ENCODE data around the gene HSPE1. TPM values are rescaled to one million over a fixed set of nuclear protein-coding genes. Genes with fewer than 3 reads are reported as not detected.
"Not testable (repeated sequence)": the region's sequence is repeated elsewhere in the genome, so short reads cannot be mapped to it uniquely, and the experiment has no call there.

The HSPE1 gene
- polyA plus RNA-seq, 1 experiment: 22.0 TPM

- no peak for TF ChIP-seq CTCF (IDR thresholded peaks at IDR 0.05; ENCODE audit: insufficient read depth, low read depth, low read length)
- Histone ChIP-seq H3K27me3 (ENCODE audit: control insufficient read depth, insufficient read depth, low read length) (no peaks in the 10 kb centered on the region), H3K36me3 (ENCODE audit: control insufficient read depth, insufficient read depth, low read length) (peaks cover 6% of the 10 kb centered on the region), H3K4me3 (ENCODE audit: low read depth, low read length) (no peak overlapping the region)
- ChIA-PET CTCF (no interaction called here), POLR2A (no interaction called here)
- no peak for DNase-seq (ENCODE audit: low read depth)
These were observed 39.6 kb downstream of the HSPE1 start for GRCh38 chr2:197539734-197540133.

GRCh38 chr2:197543206-197543605 is 43.0 kb downstream of the HSPE1 start:
- CTCF ChIA-PET: no interaction called here
- Histone ChIP-seq H3K4me3 (ENCODE audit: low read depth, low read length) (no peak overlapping the region), H3K27me3 (ENCODE audit: control insufficient read depth, insufficient read depth, low read length) (no peaks in the 10 kb centered on the region), H3K36me3 (ENCODE audit: control insufficient read depth, insufficient read depth, low read length) (peaks cover 5% of the 10 kb centered on the region; the same call in 1 of the 2 replicates)
- POLR2A ChIA-PET: no interaction called here
- no peak for DNase-seq (ENCODE audit: low read depth)
- TF ChIP-seq CTCF (IDR thresholded peaks at IDR 0.05; ENCODE audit: insufficient read depth, low read depth, low read length): no peak

- H3K36me3 ChIP-seq (ENCODE audit: control insufficient read depth, insufficient read depth, low read length): peaks cover 5% of the 10 kb centered on the region; the same call in 1 of the 2 replicates
- no peak overlapping the region for H3K4me3 ChIP-seq (ENCODE audit: low read depth, low read length)
- ChIA-PET POLR2A (no interaction called here), CTCF (no interaction called here)
- no peaks in the 10 kb centered on the region for H3K27me3 ChIP-seq (ENCODE audit: control insufficient read depth, insufficient read depth, low read length)
- TF ChIP-seq CTCF (IDR thresholded peaks at IDR 0.05; ENCODE audit: insufficient read depth, low read depth, low read length): no peak
- DNase-seq (ENCODE audit: low read depth): no peak
These were observed 47.2 kb downstream of the HSPE1 start for GRCh38 chr2:197547163-197547900.

- TF ChIP-seq CTCF (IDR thresholded peaks at IDR 0.05; ENCODE audit: insufficient read depth, low read depth, low read length): no peak
- ChIA-PET CTCF (no interaction called here), POLR2A (no interaction called here)
- DNase-seq (ENCODE audit: low read depth): no peak
- Histone ChIP-seq H3K27me3 (ENCODE audit: control insufficient read depth, insufficient read depth, low read length) (no peaks in the 10 kb centered on the region), H3K4me3 (ENCODE audit: low read depth, low read length) (no peak overlapping the region), H3K36me3 (ENCODE audit: control insufficient read depth, insufficient read depth, low read length) (peaks cover 1% of the 10 kb centered on the region; the same call in 1 of the 2 replicates)
These were observed 48.4 kb downstream of the HSPE1 start for GRCh38 chr2:197548582-197548981.

- H3K4me3 ChIP-seq (ENCODE audit: low read depth, low read length); POLR2A ChIA-PET; H3K36me3 ChIP-seq (ENCODE audit: control insufficient read depth, insufficient read depth, low read length); DNase-seq (ENCODE audit: low read depth); CTCF ChIA-PET; H3K27me3 ChIP-seq (ENCODE audit: control insufficient read depth, insufficient read depth, low read length): not testable (repeated sequence)
These were observed 51.1 kb downstream of the HSPE1 start for GRCh38 chr2:197551260-197551659.

Small RNAs within 50 kb of the gene (small RNA-seq; reads per million reads assigned to genes)
- not detected for gene AC020550.1 (ENCODE audit: insufficient read length, low read depth, low replicate concordance)

Other genes starting within 250 kb of the HSPE1 start
- 7.1 and 12.4 TPM in 2 replicates for gene ANKRD44, start 189.6 kb upstream of the HSPE1 start, polyA plus RNA-seq (2011; rRNA removed)
- 187 and 398 TPM in 2 replicates for gene SF3B1, start 65.4 kb upstream of the HSPE1 start, polyA plus RNA-seq (2011; rRNA removed)
- 1.7 and 4.4 TPM in 2 replicates for gene COQ10B, start 46.8 kb upstream of the HSPE1 start, polyA plus RNA-seq (2011; rRNA removed)
- gene HSPD1, start 539 bp upstream of the HSPE1 start, polyA plus RNA-seq (2011; rRNA removed): 85.5 and 157 TPM in 2 replicates
- gene MOB4, start 15.7 kb downstream of the HSPE1 start, polyA plus RNA-seq (2011; rRNA removed): 20.3 and 30.5 TPM in 2 replicates
- gene RFTN2, start 175.2 kb downstream of the HSPE1 start, polyA plus RNA-seq (2011; rRNA removed): 0.04 and 0.16 TPM in 2 replicates
- 2.3 TPM in 2 replicates for gene MARS2, start 205.0 kb downstream of the HSPE1 start, polyA plus RNA-seq (2011; rRNA removed)

Data from BJ (cell line).